Nephron (organoid): Measurements from ENCODE around the gene FRMPD1.

Source experiments
- H3K27ac Mint-ChIP-seq, 3 experiments: 2 replicates each; pipeline ENCODE4 v1.8.0; 2020; ENCODE audit warnings: mixed read lengths in 3 of 3, mild to moderate bottlenecking in 2 of 3, moderate library complexity in 1 of 3
- H3K27me3 Mint-ChIP-seq: 2 replicates; pipeline ENCODE4 v1.8.0; 2021; ENCODE audit warnings: low read depth, mild to moderate bottlenecking, moderate library complexity, mixed read lengths
- H3K36me3 Mint-ChIP-seq: 2 replicates; pipeline ENCODE4 v1.8.0; 2020; ENCODE audit warnings: low read depth, mixed read lengths
- H3K4me1 Mint-ChIP-seq: 2 replicates; pipeline ENCODE4 v1.8.0; 2020; ENCODE audit warnings: mixed read lengths
- H3K4me3 Mint-ChIP-seq, 3 experiments: 2 replicates each; pipeline ENCODE4 v1.8.0; 2020; ENCODE audit warnings: mild to moderate bottlenecking in 3 of 3, mixed read lengths in 3 of 3, moderate library complexity in 2 of 3
- H3K9me3 Mint-ChIP-seq: 2 replicates; pipeline ENCODE4 v1.8.0; 2020; ENCODE audit warnings: mixed read lengths
- TF ChIP-seq, protein P1 (sequence below), 3 experiments: fragments of 200-600 bp; sonication (generic); IDR thresholded peaks; one replicate each; pipeline ENCODE4 v1.5.0; 2021; ENCODE audit warnings: antibody characterized with exemption in 3 of 3; ENCODE audit not compliant: unreplicated experiment in 3 of 3

The FRMPD1 gene

DNA sequence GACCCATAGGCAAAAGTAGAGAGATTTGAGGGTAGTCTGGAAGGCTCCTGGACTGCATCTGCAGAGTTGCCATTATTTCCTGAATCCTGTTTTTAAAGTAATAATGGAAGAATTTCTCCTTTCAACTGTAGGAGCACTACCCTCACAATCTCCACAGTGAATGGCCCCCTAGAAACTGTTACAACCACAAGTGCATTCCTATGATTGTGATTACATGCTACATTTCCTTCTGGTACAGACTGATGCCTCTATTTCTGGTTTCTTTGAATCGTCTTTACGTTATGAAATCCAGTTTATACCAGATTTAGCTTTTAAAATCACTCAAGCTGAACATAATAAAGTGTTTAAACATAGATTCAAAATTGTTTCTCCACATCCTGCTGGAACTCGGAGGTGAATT, 49.4 kb downstream of the FRMPD1 start:
- H3K27ac Mint-ChIP-seq: no peak overlapping the region
- H3K9me3 Mint-ChIP-seq: no peaks in the 10 kb centered on the region
- TF ChIP-seq, protein P1, sequence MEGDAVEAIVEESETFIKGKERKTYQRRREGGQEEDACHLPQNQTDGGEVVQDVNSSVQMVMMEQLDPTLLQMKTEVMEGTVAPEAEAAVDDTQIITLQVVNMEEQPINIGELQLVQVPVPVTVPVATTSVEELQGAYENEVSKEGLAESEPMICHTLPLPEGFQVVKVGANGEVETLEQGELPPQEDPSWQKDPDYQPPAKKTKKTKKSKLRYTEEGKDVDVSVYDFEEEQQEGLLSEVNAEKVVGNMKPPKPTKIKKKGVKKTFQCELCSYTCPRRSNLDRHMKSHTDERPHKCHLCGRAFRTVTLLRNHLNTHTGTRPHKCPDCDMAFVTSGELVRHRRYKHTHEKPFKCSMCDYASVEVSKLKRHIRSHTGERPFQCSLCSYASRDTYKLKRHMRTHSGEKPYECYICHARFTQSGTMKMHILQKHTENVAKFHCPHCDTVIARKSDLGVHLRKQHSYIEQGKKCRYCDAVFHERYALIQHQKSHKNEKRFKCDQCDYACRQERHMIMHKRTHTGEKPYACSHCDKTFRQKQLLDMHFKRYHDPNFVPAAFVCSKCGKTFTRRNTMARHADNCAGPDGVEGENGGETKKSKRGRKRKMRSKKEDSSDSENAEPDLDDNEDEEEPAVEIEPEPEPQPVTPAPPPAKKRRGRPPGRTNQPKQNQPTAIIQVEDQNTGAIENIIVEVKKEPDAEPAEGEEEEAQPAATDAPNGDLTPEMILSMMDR (IDR thresholded peaks at IDR 0.05; ENCODE audit: unreplicated experiment in 3 of 3): no peak
- peaks cover 5% of the 10 kb centered on the region for H3K4me1 Mint-ChIP-seq
- no peak overlapping the region for H3K4me3 Mint-ChIP-seq
- no peaks in the 10 kb centered on the region for H3K36me3 Mint-ChIP-seq
- H3K27me3 Mint-ChIP-seq: peaks cover 6% of the 10 kb centered on the region

DNA sequence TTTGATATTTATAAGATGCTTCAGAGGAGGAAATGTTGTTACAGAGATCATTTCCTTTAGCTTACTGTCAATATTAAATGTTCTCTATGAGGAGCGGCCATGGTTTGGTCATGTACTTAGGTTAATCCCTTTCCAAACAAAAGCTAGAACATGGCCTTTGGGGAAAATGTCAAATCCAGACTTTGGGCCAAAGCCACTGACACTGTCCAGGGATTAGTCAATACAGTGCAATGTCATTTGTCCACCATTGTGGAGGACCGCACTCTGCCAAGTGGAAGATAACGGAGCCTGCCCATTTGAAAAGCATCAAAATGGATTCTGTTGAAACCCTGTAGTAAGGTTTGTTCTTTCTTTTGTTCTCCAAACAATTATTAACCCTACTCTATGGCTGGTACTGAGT, 50.1 kb downstream of the FRMPD1 start:
- Mint-ChIP-seq H3K27me3 (peaks cover 3% of the 10 kb centered on the region), H3K4me1 (peaks cover 5% of the 10 kb centered on the region), H3K4me3 (no peak overlapping the region), H3K27ac (no peak overlapping the region), H3K36me3 (no peaks in the 10 kb centered on the region), H3K9me3 (no peaks in the 10 kb centered on the region)
- TF ChIP-seq, protein P1 (IDR thresholded peaks at IDR 0.05; ENCODE audit: unreplicated experiment in 3 of 3): no peak

DNA sequence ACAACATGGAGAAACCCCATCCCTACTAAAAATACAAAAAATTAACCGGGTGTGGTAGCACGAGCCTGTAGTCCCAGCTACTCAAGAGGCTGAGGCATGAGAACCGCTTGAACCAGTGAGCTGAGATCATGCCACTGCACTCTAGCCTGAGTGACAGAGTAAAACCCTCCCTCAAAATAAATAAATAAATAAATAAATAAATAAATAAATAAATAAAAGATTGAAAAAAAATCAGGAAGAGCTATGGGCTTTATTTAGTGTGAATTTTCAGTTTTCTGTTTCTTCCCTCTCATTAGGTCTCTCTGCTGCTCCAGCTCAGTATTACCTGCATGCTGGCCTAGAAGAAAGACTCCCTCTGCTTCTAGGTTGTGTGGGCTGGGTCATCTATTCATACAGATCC, 55.0 kb downstream of the FRMPD1 start:
- H3K4me1 Mint-ChIP-seq: no peaks in the 10 kb centered on the region
- no peaks in the 10 kb centered on the region for H3K9me3 Mint-ChIP-seq
- no peaks in the 10 kb centered on the region for H3K36me3 Mint-ChIP-seq
- H3K27ac Mint-ChIP-seq: no peak overlapping the region
- no peaks in the 10 kb centered on the region for H3K27me3 Mint-ChIP-seq
- H3K4me3 Mint-ChIP-seq: no peak overlapping the region
- TF ChIP-seq, protein P1 (IDR thresholded peaks at IDR 0.05; ENCODE audit: unreplicated experiment in 3 of 3): no peak

DNA sequence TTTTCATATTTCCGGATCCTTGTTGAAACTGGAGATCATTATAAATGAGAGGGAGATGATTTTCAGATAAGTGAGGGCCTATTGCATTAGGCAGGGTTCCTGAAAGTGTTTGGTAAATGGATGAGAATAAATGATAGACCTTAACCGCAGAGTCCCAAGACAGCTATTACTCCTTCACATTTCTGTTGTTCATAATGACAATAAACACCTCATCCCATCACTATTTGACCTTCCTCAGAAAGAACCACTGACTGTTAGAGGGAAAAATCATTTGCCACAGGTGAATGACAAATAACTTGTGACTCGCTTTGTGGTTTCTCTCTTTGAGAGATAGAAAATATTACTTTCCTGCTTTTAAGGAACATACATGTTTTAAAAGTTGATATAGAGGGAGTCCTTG, 55.5 kb downstream of the FRMPD1 start:
- no peaks in the 10 kb centered on the region for H3K4me1 Mint-ChIP-seq
- no peaks in the 10 kb centered on the region for H3K27me3 Mint-ChIP-seq
- no peaks in the 10 kb centered on the region for H3K36me3 Mint-ChIP-seq
- no peak overlapping the region for H3K4me3 Mint-ChIP-seq
- TF ChIP-seq, protein P1 (IDR thresholded peaks at IDR 0.05; ENCODE audit: unreplicated experiment in 3 of 3): no peak
- H3K27ac Mint-ChIP-seq: no peak overlapping the region
- H3K9me3 Mint-ChIP-seq: no peaks in the 10 kb centered on the region

DNA sequence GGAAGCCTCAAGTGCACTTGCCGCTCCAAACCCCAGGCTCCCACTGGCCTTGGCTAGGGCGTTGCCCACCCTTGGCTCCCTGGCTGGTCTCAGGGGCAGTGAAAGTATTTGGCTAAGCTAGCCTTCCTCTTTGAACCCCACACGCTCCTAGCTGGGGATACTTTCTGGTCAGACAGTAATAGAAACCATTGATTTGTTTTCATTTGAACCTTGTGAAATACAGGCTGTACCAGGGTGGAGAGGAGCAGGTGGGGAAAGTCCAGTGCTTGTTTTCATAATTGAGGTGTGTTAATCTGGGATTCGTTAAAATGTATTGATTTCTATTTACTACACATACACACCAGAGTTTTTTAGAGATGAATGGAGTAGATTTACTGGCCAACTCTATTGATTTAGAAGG, 57.0 kb downstream of the FRMPD1 start:
- H3K36me3 Mint-ChIP-seq: no peaks in the 10 kb centered on the region
- TF ChIP-seq, protein P1 (IDR thresholded peaks at IDR 0.05; ENCODE audit: unreplicated experiment in 3 of 3): no peak
- H3K27me3 Mint-ChIP-seq: no peaks in the 10 kb centered on the region
- no peaks in the 10 kb centered on the region for H3K4me1 Mint-ChIP-seq
- H3K27ac Mint-ChIP-seq: no peak overlapping the region
- H3K4me3 Mint-ChIP-seq: no peak overlapping the region
- H3K9me3 Mint-ChIP-seq: no peaks in the 10 kb centered on the region

DNA sequence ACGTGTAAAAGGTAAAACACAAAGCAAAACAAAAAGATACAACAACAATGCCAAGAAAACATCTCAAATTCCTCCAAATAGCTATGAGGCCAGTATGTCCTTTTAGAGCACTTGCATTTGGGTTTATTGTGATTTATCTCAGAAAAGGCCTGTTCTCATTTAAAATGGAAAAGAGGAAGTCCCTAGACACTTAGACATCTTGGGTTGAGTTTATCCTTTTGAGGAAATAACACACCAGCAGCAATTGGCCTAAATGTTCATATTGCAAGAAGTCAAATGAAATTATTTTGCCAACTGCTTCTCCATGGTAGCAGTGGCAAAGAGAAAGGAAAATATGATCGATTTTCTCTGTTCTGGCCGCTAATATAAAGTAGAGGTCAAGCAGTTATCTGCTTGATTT, 59.3 kb downstream of the FRMPD1 start:
- Mint-ChIP-seq H3K27me3 (peaks cover 3% of the 10 kb centered on the region), H3K4me1 (no peaks in the 10 kb centered on the region), H3K9me3 (no peaks in the 10 kb centered on the region), H3K36me3 (no peaks in the 10 kb centered on the region), H3K4me3 (no peak overlapping the region), H3K27ac (no peak overlapping the region)
- TF ChIP-seq, protein P1 (IDR thresholded peaks at IDR 0.05; ENCODE audit: unreplicated experiment in 3 of 3): no peak
